ENCODE results near the gene UGGT1. TPM values are rescaled to one million over a fixed set of nuclear protein-coding genes. Genes with fewer than 3 reads are reported as not detected.
"Not testable (repeated sequence)": the region's sequence is repeated elsewhere in the genome, so short reads cannot be mapped to it uniquely, and the experiment has no call there.

UGGT1 gene
- total RNA-seq, 1 experiment from 2014 or later = 51.8 TPM

DNA sequence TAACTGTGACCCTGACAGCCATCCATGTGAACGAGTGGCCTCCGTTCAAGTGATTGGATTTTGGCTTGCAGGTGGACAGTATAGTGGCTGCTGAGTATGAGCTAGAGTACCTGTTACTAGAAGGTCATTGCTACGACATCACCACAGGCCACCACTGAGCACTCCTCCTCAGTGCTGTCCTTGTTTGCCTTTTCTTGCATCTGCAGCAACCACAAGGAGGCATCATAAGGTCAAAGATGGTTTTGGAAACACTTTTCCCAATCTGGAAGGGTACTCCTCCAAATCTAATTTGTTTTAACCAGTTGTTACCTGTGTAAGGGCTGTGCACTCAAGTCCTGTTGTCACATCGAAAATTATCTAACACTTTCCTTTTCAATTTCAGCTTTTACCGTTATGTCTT, 81.2 kb downstream of the UGGT1 start:
- POLR2A ChIA-PET = no interaction called here

GRCh38 chr2:128174067-128174466, 83.1 kb downstream of the UGGT1 start:
- H3K9me3 ChIP-seq (ENCODE audit: control insufficient read depth in 1 of 2, insufficient read depth in 1 of 2, low read depth in 1 of 2, low read length in 2 of 2); H3K27me3 ChIP-seq (ENCODE audit: insufficient read depth, low read length); H4K20me1 ChIP-seq (ENCODE audit: insufficient read depth); BruUV-seq (replicated peaks); H3K4me3 ChIP-seq (replicated peaks in 1 of 2; ENCODE audit: low read depth in 1 of 2, low read length in 2 of 2); H3K4me2 ChIP-seq (ENCODE audit: low read length); H3K9ac ChIP-seq (ENCODE audit: low read length); H3K27ac ChIP-seq (ENCODE audit: low read depth, low read length); CTCF ChIA-PET; RAD21 ChIA-PET (ENCODE audit: low non-redundant PET in 1 of 2, low total read pairs in 2 of 2, uncharacterized antibody in 2 of 2, unreplicated experiment in 2 of 2); H3K79me2 ChIP-seq (ENCODE audit: insufficient read depth, low read length); H2AFZ ChIP-seq (ENCODE audit: low read depth, low read length, poor library complexity, severe bottlenecking); ATAC-seq; DNase-seq (ENCODE audit: low read depth, low spot score); H3K9me2 ChIP-seq (ENCODE audit: insufficient read depth); H3K4me1 ChIP-seq (ENCODE audit: control insufficient read depth in 1 of 2, insufficient read depth in 2 of 2, low read length in 2 of 2); POLR2A ChIA-PET: not testable (repeated sequence)
- intact Hi-C loops (cut with micrococcal nuclease) = loop anchor here (10.0 kb wide), 1 partner anchor 1751 kb away; no protein-coding TSS in a partner anchor
- H3K36me3 ChIP-seq (ENCODE audit: control insufficient read depth in 1 of 2, insufficient read depth in 2 of 2, low read length in 2 of 2) = peaks cover 30 to 66% of the 10 kb centered on the region in 2 experiments

More for the DNA sequence above, 81.2 kb downstream of the UGGT1 start:
- Histone ChIP-seq H3K27ac (ENCODE audit: low read depth, low read length) (no peak overlapping the region), H4K20me1 (ENCODE audit: insufficient read depth) (no peaks in the 10 kb centered on the region), H3K79me2 (ENCODE audit: insufficient read depth, low read length) (no peaks in the 10 kb centered on the region), H3K27me3 (ENCODE audit: insufficient read depth, low read length) (no peaks in the 10 kb centered on the region), H3K36me3 (ENCODE audit: control insufficient read depth in 1 of 2, insufficient read depth in 2 of 2, low read length in 2 of 2) (peaks cover 25 to 61% of the 10 kb centered on the region in 2 experiments), H3K9me3 (ENCODE audit: control insufficient read depth in 1 of 2, insufficient read depth in 1 of 2, low read depth in 1 of 2, low read length in 2 of 2) (no peaks in the 10 kb centered on the region), H3K9ac (ENCODE audit: low read length) (no peak overlapping the region), H3K4me2 (ENCODE audit: low read length) (no peak overlapping the region), H3K9me2 (ENCODE audit: insufficient read depth) (no peaks in the 10 kb centered on the region), H3K4me3 (replicated peaks in 1 of 2; ENCODE audit: low read depth in 1 of 2, low read length in 2 of 2) (no peak overlapping the region), H3K4me1 (ENCODE audit: control insufficient read depth in 1 of 2, insufficient read depth in 2 of 2, low read length in 2 of 2) (no peaks in the 10 kb centered on the region), H2AFZ (ENCODE audit: low read depth, low read length, poor library complexity, severe bottlenecking) (no peak overlapping the region)
- CTCF ChIA-PET = no interaction called here
- RAD21 ChIA-PET (ENCODE audit: low non-redundant PET in 1 of 2, low total read pairs in 2 of 2, uncharacterized antibody in 2 of 2, unreplicated experiment in 2 of 2) = no interaction called here
- no TSS peak for BruUV-seq (replicated peaks)
- no peak for DNase-seq (ENCODE audit: low read depth, low spot score)
- TF ChIP-seq CTCF (IDR thresholded peaks at IDR 0.05 in 2 of 3, conservative IDR thresholded peaks at IDR 0.05 in 1 of 3; ENCODE audit: borderline replicate concordance in 1 of 3, insufficient read depth in 1 of 3, low read depth in 2 of 3, low read length in 2 of 3) (peak in 2 of 3 experiments; percentile 28 to 44; a peak in 3 of 6 replicates), RAD21 (IDR thresholded peaks at IDR 0.05; ENCODE audit: low read depth) (peak; percentile 40; the same call in 1 of the 2 replicates), YY1 (IDR thresholded peaks at IDR 0.05; ENCODE audit: extremely low read depth, insufficient replicate concordance, low read depth, low read length) (no peak), CEBPB (IDR thresholded peaks at IDR 0.05; ENCODE audit: low read depth) (no peak), POLR2A (IDR thresholded peaks at IDR 0.05; ENCODE audit: borderline replicate concordance, extremely low read depth, insufficient read depth, insufficient read length) (no peak), ZFX (IDR thresholded peaks at IDR 0.05) (no peak)
- intact Hi-C loops (cut with micrococcal nuclease) = loop anchor here (10.0 kb wide), 1 partner anchor 1753 kb away; no protein-coding TSS in a partner anchor
- ATAC-seq = peak; percentile 77

Measured in HCT116 (cell line).